ENCODE measurements around the gene SERPINH1.

Gene SERPINH1

DNA sequence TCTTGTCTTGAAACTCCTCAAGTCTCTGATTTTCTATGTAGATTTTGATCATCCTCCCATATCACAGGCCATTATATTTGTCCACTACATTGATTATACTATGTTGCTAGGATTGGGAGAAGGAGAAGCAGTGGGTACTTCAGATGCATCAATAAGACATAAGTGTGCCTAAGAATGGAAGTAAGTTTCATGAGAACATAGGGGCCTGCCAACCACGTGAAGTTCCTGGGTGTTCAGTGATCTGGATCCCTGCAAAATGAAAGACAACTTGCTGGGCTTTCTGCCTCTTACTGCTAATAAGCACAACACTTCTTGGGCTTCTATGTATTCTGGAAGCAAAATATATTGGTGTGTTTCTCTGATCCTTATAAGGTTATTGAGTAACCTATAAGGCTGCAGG, 17.8 kb downstream of the SERPINH1 start:
- H3K4me2 ChIP-seq (ENCODE audit: low read length), result no peak overlapping the region
- no peak for TF ChIP-seq CTCF (IDR thresholded peaks at IDR 0.05; ENCODE audit: low read length)
- TF ChIP-seq EZH2 (IDR thresholded peaks at IDR 0.05; ENCODE audit: borderline replicate concordance, low read length), result no peak
- no peaks in the 10 kb centered on the region for H3K79me2 ChIP-seq (ENCODE audit: insufficient read depth, low read length)
- H3K9me3 ChIP-seq (ENCODE audit: low read length), result no peaks in the 10 kb centered on the region
- no peaks in the 10 kb centered on the region for H3K36me3 ChIP-seq (ENCODE audit: insufficient read depth, low read length)
- no peak overlapping the region for H2AFZ ChIP-seq (ENCODE audit: low read length)
- H3K27ac ChIP-seq (ENCODE audit: low read depth, low read length, poor library complexity, severe bottlenecking), result no peak overlapping the region
- no peaks in the 10 kb centered on the region for H3F3A ChIP-seq (ENCODE audit: insufficient read depth, low read length)
- H3K4me3 ChIP-seq (ENCODE audit: low read depth, low read length, poor library complexity, severe bottlenecking), result no peak overlapping the region
- H3K9me2 ChIP-seq (ENCODE audit: low read depth, low read length), result no peaks in the 10 kb centered on the region
- no peak overlapping the region for H3K9ac ChIP-seq (ENCODE audit: low read length)
- H3K27me3 ChIP-seq (ENCODE audit: insufficient read depth, low read length), result no peaks in the 10 kb centered on the region; the same call in 1 of the 2 replicates
- H3K4me1 ChIP-seq (ENCODE audit: insufficient read depth, low read length, severe bottlenecking), result no peaks in the 10 kb centered on the region
- H4K20me1 ChIP-seq (ENCODE audit: insufficient read depth, low read length), result no peaks in the 10 kb centered on the region

DNA sequence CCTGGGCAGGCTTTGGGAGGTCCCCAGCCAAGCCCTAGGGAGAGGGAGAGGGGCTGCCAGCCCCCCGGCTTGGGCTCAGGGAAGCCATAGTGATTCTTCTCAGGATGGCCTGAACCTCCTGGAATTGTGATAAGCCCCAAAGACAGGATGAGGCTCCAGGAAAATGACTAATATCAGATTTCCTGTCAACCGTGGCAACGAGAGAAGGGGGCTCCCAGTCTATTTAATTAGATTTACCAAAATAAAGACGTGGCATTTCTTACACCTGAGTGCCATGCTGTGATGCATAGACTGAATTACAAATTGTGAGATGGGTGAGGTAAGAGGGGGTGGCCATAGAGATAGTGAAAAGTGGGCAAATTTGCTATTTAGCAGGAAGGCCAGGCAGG, 20.4 kb downstream of the SERPINH1 start:
- H3K79me2 ChIP-seq (ENCODE audit: insufficient read depth, low read length), result no peaks in the 10 kb centered on the region
- H3K4me3 ChIP-seq (ENCODE audit: low read depth, low read length, poor library complexity, severe bottlenecking), result no peak overlapping the region
- H3K4me1 ChIP-seq (ENCODE audit: insufficient read depth, low read length, severe bottlenecking), result no peaks in the 10 kb centered on the region
- H3K9me3 ChIP-seq (ENCODE audit: low read length), result no peaks in the 10 kb centered on the region
- H3K36me3 ChIP-seq (ENCODE audit: insufficient read depth, low read length), result no peaks in the 10 kb centered on the region
- TF ChIP-seq CTCF (IDR thresholded peaks at IDR 0.05; ENCODE audit: low read length) (no peak), EZH2 (IDR thresholded peaks at IDR 0.05; ENCODE audit: borderline replicate concordance, low read length) (no peak)
- no peak overlapping the region for H3K4me2 ChIP-seq (ENCODE audit: low read length)
- H3K27ac ChIP-seq (ENCODE audit: low read depth, low read length, poor library complexity, severe bottlenecking), result no peak overlapping the region
- H3F3A ChIP-seq (ENCODE audit: insufficient read depth, low read length), result no peaks in the 10 kb centered on the region
- H3K9me2 ChIP-seq (ENCODE audit: low read depth, low read length), result no peaks in the 10 kb centered on the region
- no peaks in the 10 kb centered on the region; the same call in 1 of the 2 replicates for H3K27me3 ChIP-seq (ENCODE audit: insufficient read depth, low read length)
- H4K20me1 ChIP-seq (ENCODE audit: insufficient read depth, low read length), result no peaks in the 10 kb centered on the region
- H3K9ac ChIP-seq (ENCODE audit: low read length), result no peak overlapping the region
- no peak overlapping the region for H2AFZ ChIP-seq (ENCODE audit: low read length)

- H3K4me1 ChIP-seq (ENCODE audit: insufficient read depth, low read length, severe bottlenecking), result no peaks in the 10 kb centered on the region
- no peaks in the 10 kb centered on the region for H3K9me2 ChIP-seq (ENCODE audit: low read depth, low read length)
- H3K36me3 ChIP-seq (ENCODE audit: insufficient read depth, low read length), result no peaks in the 10 kb centered on the region
- no peak overlapping the region for H3K9ac ChIP-seq (ENCODE audit: low read length)
- no peaks in the 10 kb centered on the region for H3F3A ChIP-seq (ENCODE audit: insufficient read depth, low read length)
- no peaks in the 10 kb centered on the region; the same call in 1 of the 2 replicates for H3K27me3 ChIP-seq (ENCODE audit: insufficient read depth, low read length)
- H3K4me2 ChIP-seq (ENCODE audit: low read length), result no peak overlapping the region
- H3K4me3 ChIP-seq (ENCODE audit: low read depth, low read length, poor library complexity, severe bottlenecking), result no peak overlapping the region
- no peak overlapping the region for H3K27ac ChIP-seq (ENCODE audit: low read depth, low read length, poor library complexity, severe bottlenecking)
- H2AFZ ChIP-seq (ENCODE audit: low read length), result no peak overlapping the region
- H3K9me3 ChIP-seq (ENCODE audit: low read length), result no peaks in the 10 kb centered on the region
- no peaks in the 10 kb centered on the region for H4K20me1 ChIP-seq (ENCODE audit: insufficient read depth, low read length)
- no peaks in the 10 kb centered on the region for H3K79me2 ChIP-seq (ENCODE audit: insufficient read depth, low read length)
- no peak for TF ChIP-seq CTCF (IDR thresholded peaks at IDR 0.05; ENCODE audit: low read length)
- no peak for TF ChIP-seq EZH2 (IDR thresholded peaks at IDR 0.05; ENCODE audit: borderline replicate concordance, low read length)
Observed at GRCh38 chr11:75582895-75583717, 21.1 kb downstream of the SERPINH1 start.

All from OCI-LY1 (cell line).